Right lobe of liver (tissue), 6 donors: Measurements from ENCODE around the gene SPATA13. TPM values are rescaled to one million over a fixed set of nuclear protein-coding genes. Genes with fewer than 3 reads are reported as not detected.

Experiments
- ATAC-seq, 4 donors: fragments of 200-7000 bp; cut with Tn5 transposase; one replicate each; pipeline ENCODE4 v1.9.1; 2020; ENCODE audit warnings: mild to moderate bottlenecking in 4 of 4, moderate library complexity in 4 of 4
- DNase-seq, 3 donors: peaks; one replicate each; pipeline ENCODE4 v3.0.0-alpha.2; 2020
- H3K27ac ChIP-seq, 3 donors: fragments of 200-600 bp; one replicate each; pipeline ENCODE4 v1.8.0; 2022
- H3K27me3 ChIP-seq, 2 donors: fragments of 200-600 bp; one replicate each; pipeline ENCODE4 v1.8.0; 2022
- H3K36me3 ChIP-seq, 4 donors: fragments of 200-600 bp; sonication (generic) in 1 of 4; one replicate each; pipeline versions ENCODE4 v1.5.1 to v1.8.0; 2017 to 2022; ENCODE audit warnings: control low read depth in 1 of 4
- H3K4me1 ChIP-seq, 4 donors: fragments of 200-600 bp; sonication (generic) in 1 of 4; one replicate each; pipeline versions ENCODE4 v1.5.1 to v1.8.0; 2017 to 2022; ENCODE audit warnings: control low read depth in 1 of 4
- H3K4me3 ChIP-seq, 3 donors: fragments of 200-600 bp; one replicate each; pipeline ENCODE4 v1.8.0; 2022
- H3K9me3 ChIP-seq, 4 donors: fragments of 200-600 bp; sonication (generic) in 1 of 4; one replicate each; pipeline versions ENCODE4 v1.5.1 to v1.8.0; 2017 to 2022; ENCODE audit warnings: control low read depth in 1 of 4
- CTCF ChIP-seq, 4 donors: fragments of 200-600 bp in 3 of 4; fragments of 450-650 bp in 1 of 4; IDR thresholded peaks; one replicate each; pipeline versions ENCODE4 v1.5.1 to v1.8.0; 2016 to 2022; ENCODE audit warnings: antibody characterized with exemption in 4 of 4, mild to moderate bottlenecking in 2 of 4
- POLR2A ChIP-seq: fragments of 450-650 bp; IDR thresholded peaks from one replicate; pipeline ENCODE4 v1.6.1; 2017; ENCODE audit warnings: antibody characterized with exemption, mild to moderate bottlenecking
- WGBS: methylation state at CpG from one replicate; pipeline ENCODE4 v1.1.6; 2018; ENCODE audit warnings: low coverage, low lambda C conversion rate; ENCODE audit not compliant: insufficient coverage; ENCODE audit errors: missing lambda C conversion rate; 5-methylcytosine and 5-hydroxymethylcytosine counted together
- intact Hi-C, 2 donors: fragments of 100-400 bp; cut with DNase I; formaldehyde crosslinking; loops; one replicate each; pipeline versions ENCODE4 v1.11.2 to v1.14.1; 2022
- total RNA-seq, 6 experiments: library from RNA; depleted of rRNA in 2 of 6; stranded (reverse); fragments of >200 nt in 2 of 6; fragmentation: NEBNext Ultra II Directional in 3 of 6; extraction: Animal tissue kit (Norgen Biotek cat#: 25700) in 3 of 6; gene quantifications; one replicate each; pipeline versions ENCODE4 v1.1.0 to v1.2.4, GENCODE V29; 2016 to 2023
- donor health status: DM: no; HTN: yes; CAD: no.
- donor health status: DM: no; HTN: no; CAD: no.
- donor health status: DM: no; HTN: no; CAD: no.
- donor health status: DM: no; HTN: yes; CAD: no.
- donor health status: DM: no; HTN: yes; CAD: no.

The SPATA13 gene
- total RNA-seq, 6 experiments from 2014 or later = 21.5 to 39.9 (median 30.5) TPM

- no peak overlapping the region for H3K4me3 ChIP-seq
- H3K27ac ChIP-seq = no peak overlapping the region
- DNase-seq (no peak), ATAC-seq (no peak)
- peaks cover 0 to 11% (median 0%) of the 10 kb centered on the region in 4 donors for H3K4me1 ChIP-seq
- H3K27me3 ChIP-seq = no peaks in the 10 kb centered on the region
- H3K9me3 ChIP-seq = no peaks in the 10 kb centered on the region
- TF ChIP-seq POLR2A (no peak), CTCF (IDR thresholded peaks at IDR 0.05) (no peak)
- 76% methylated on average over 3 of the region's 5 CpGs for WGBS
- intact Hi-C loops = no loop called here
- H3K36me3 ChIP-seq = no peaks in the 10 kb centered on the region
Observed at GRCh38 chr13:24128962-24129361, 31.6 kb upstream of the SPATA13 start.

- no peak for DNase-seq
- TF ChIP-seq POLR2A (no peak), CTCF (IDR thresholded peaks at IDR 0.05) (no peak)
- Histone ChIP-seq H3K9me3 (no peaks in the 10 kb centered on the region), H3K4me1 (peaks cover 0 to 11% (median 0%) of the 10 kb centered on the region in 4 donors), H3K27me3 (no peaks in the 10 kb centered on the region), H3K36me3 (no peaks in the 10 kb centered on the region), H3K27ac (no peak overlapping the region), H3K4me3 (no peak overlapping the region)
- WGBS = 40% methylated on average over 10 of the region's 12 CpGs
- ATAC-seq = no peak
- intact Hi-C loops = no loop called here
Observed at GRCh38 chr13:24129914-24130774, 30.4 kb upstream of the SPATA13 start.

GRCh38 chr13:24131749-24132148 lies 28.8 kb upstream of the SPATA13 start:
- peaks cover 0 to 7% (median 0%) of the 10 kb centered on the region in 4 donors for H3K4me1 ChIP-seq
- no peak for TF ChIP-seq POLR2A
- TF ChIP-seq CTCF (IDR thresholded peaks at IDR 0.05) = no peak
- no peaks in the 10 kb centered on the region for H3K9me3 ChIP-seq
- WGBS = 71% methylated on average over 1 of the region's 1 CpG
- ATAC-seq = no peak
- H3K36me3 ChIP-seq = no peaks in the 10 kb centered on the region
- no peak overlapping the region for H3K27ac ChIP-seq
- DNase-seq = no peak
- no peak overlapping the region for H3K4me3 ChIP-seq
- intact Hi-C loops = no loop called here
- no peaks in the 10 kb centered on the region for H3K27me3 ChIP-seq

- ATAC-seq = no peak
- no peak for TF ChIP-seq CTCF (IDR thresholded peaks at IDR 0.05)
- TF ChIP-seq POLR2A = no peak
- WGBS = 81% methylated on average over 5 of the region's 7 CpGs
Observed at GRCh38 chr13:24133021-24133795, 27.3 kb upstream of the SPATA13 start.

More at GRCh38 chr13:24133021-24133795, 27.3 kb upstream of the SPATA13 start:
- Histone ChIP-seq H3K27me3 (no peaks in the 10 kb centered on the region), H3K4me3 (no peak overlapping the region), H3K9me3 (no peaks in the 10 kb centered on the region), H3K4me1 (no peaks in the 10 kb centered on the region), H3K36me3 (no peaks in the 10 kb centered on the region), H3K27ac (no peak overlapping the region)
- DNase-seq = no peak
- intact Hi-C loops = no loop called here
